ENCODE measurements around the gene TRPM6.

The TRPM6 gene

GRCh38 chr9:74718709-74719108 lies 169.0 kb downstream of the TRPM6 start:
- TF ChIP-seq CTCF (IDR thresholded peaks at IDR 0.05; ENCODE audit: low read depth, low read length, missing control alignments) = no peak
- H3K4me3 ChIP-seq (ENCODE audit: low read depth, low read length) = no peak overlapping the region
- no peak for DNase-seq (ENCODE audit: low read depth)

GRCh38 chr9:74711341-74711740 lies 176.4 kb downstream of the TRPM6 start:
- no peak for DNase-seq (ENCODE audit: low read depth)
- H3K4me3 ChIP-seq (ENCODE audit: low read depth, low read length) = no peak overlapping the region
- no peak for TF ChIP-seq CTCF (IDR thresholded peaks at IDR 0.05; ENCODE audit: low read depth, low read length, missing control alignments)

GRCh38 chr9:74697535-74697934 lies 190.2 kb downstream of the TRPM6 start:
- H3K4me3 ChIP-seq (ENCODE audit: low read depth, low read length) = no peak overlapping the region
- no peak for DNase-seq (ENCODE audit: low read depth)
- no peak for TF ChIP-seq CTCF (IDR thresholded peaks at IDR 0.05; ENCODE audit: low read depth, low read length, missing control alignments)

- DNase-seq (ENCODE audit: low read depth) = no peak
- no peak overlapping the region for H3K4me3 ChIP-seq (ENCODE audit: low read depth, low read length)
- TF ChIP-seq CTCF (IDR thresholded peaks at IDR 0.05; ENCODE audit: low read depth, low read length, missing control alignments) = peak; percentile 31
Measured at GRCh38 chr9:74696520-74696919, 191.2 kb downstream of the TRPM6 start.

GRCh38 chr9:74691058-74691457 lies 196.7 kb downstream of the TRPM6 start:
- DNase-seq (ENCODE audit: low read depth) = no peak
- no peak overlapping the region for H3K4me3 ChIP-seq (ENCODE audit: low read depth, low read length)
- TF ChIP-seq CTCF (IDR thresholded peaks at IDR 0.05; ENCODE audit: low read depth, low read length, missing control alignments) = no peak

- no peak for TF ChIP-seq CTCF (IDR thresholded peaks at IDR 0.05; ENCODE audit: low read depth, low read length, missing control alignments)
- DNase-seq (ENCODE audit: low read depth) = no peak
- no peak overlapping the region for H3K4me3 ChIP-seq (ENCODE audit: low read depth, low read length)
Measured at GRCh38 chr9:74683322-74683721, 204.4 kb downstream of the TRPM6 start.

GRCh38 chr9:74681906-74682305 lies 205.8 kb downstream of the TRPM6 start:
- no peak overlapping the region for H3K4me3 ChIP-seq (ENCODE audit: low read depth, low read length)
- no peak for TF ChIP-seq CTCF (IDR thresholded peaks at IDR 0.05; ENCODE audit: low read depth, low read length, missing control alignments)
- DNase-seq (ENCODE audit: low read depth) = no peak
